Upper lobe of right lung (tissue), 1 donor: Measurements from ENCODE around the gene SNX2. TPM values are rescaled to one million over a fixed set of nuclear protein-coding genes. Genes with fewer than 3 reads are reported as not detected.

ENCODE experiments used
- ATAC-seq: fragments of 200-7000 bp; cut with Tn5 transposase; one replicate; pipeline ENCODE4 v1.9.1; 2020; ENCODE audit warnings: mild to moderate bottlenecking, moderate library complexity
- DNase-seq: peaks from one replicate; pipeline ENCODE4 v3.0.0-alpha.2; 2020
- H3K27ac ChIP-seq: fragments of 200-600 bp; one replicate; pipeline ENCODE4 v1.8.0; 2022
- H3K27me3 ChIP-seq: fragments of 200-600 bp; one replicate; pipeline ENCODE4 v1.8.0; 2022; ENCODE audit warnings: mild to moderate bottlenecking
- H3K36me3 ChIP-seq: fragments of 200-600 bp; one replicate; pipeline ENCODE4 v1.8.0; 2022
- H3K4me1 ChIP-seq: fragments of 200-600 bp; one replicate; pipeline ENCODE4 v1.8.0; 2022
- H3K4me3 ChIP-seq: fragments of 200-600 bp; one replicate; pipeline ENCODE4 v1.8.0; 2022; ENCODE audit warnings: mild to moderate bottlenecking
- H3K9me3 ChIP-seq: fragments of 200-600 bp; one replicate; pipeline ENCODE4 v1.8.0; 2022
- intact Hi-C: fragments of 100-400 bp; cut with DNase I; formaldehyde crosslinking; loops from one replicate; pipeline ENCODE4 v1.11.0; 2022
- total RNA-seq: library from RNA; stranded (reverse); fragmentation: NEBNext Ultra II Directional; extraction: Animal tissue kit (Norgen Biotek cat#: 25700); gene quantifications from one replicate; pipeline ENCODE4 v1.2.1, GENCODE V29; 2021
- TF ChIP-seq, protein P1 (sequence below): fragments of 200-600 bp; IDR thresholded peaks from one replicate; pipeline ENCODE4 v1.8.0; 2022; ENCODE audit warnings: antibody characterized with exemption
- donor health status: DM: no; HTN: yes; CAD: no; lungs with severe emphysema.

Gene SNX2
- total RNA-seq, 1 donor from 2014 or later: 102 TPM

DNA sequence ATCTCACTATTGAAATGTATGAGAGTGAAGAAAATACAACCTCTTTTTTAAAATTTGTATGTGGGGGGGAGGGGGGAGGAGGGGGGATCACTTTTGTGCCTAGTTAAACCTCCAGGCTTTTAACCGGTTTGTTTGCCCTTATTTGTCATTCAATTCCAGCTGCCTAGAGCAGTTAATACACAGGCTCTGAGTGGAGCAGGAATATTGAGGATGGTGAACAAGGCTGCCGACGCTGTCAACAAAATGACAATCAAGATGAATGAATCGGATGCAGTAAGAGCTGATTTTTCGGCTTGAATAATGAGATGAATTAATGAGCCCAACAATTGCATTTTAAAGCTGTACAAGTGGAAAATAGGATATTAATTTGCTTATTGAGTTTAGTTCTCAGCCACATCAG, 41.9 kb downstream of the SNX2 start:
- H3K4me1 ChIP-seq: no peaks in the 10 kb centered on the region
- peaks cover 50% of the 10 kb centered on the region for H3K36me3 ChIP-seq
- ATAC-seq: no peak
- TF ChIP-seq, protein P1, sequence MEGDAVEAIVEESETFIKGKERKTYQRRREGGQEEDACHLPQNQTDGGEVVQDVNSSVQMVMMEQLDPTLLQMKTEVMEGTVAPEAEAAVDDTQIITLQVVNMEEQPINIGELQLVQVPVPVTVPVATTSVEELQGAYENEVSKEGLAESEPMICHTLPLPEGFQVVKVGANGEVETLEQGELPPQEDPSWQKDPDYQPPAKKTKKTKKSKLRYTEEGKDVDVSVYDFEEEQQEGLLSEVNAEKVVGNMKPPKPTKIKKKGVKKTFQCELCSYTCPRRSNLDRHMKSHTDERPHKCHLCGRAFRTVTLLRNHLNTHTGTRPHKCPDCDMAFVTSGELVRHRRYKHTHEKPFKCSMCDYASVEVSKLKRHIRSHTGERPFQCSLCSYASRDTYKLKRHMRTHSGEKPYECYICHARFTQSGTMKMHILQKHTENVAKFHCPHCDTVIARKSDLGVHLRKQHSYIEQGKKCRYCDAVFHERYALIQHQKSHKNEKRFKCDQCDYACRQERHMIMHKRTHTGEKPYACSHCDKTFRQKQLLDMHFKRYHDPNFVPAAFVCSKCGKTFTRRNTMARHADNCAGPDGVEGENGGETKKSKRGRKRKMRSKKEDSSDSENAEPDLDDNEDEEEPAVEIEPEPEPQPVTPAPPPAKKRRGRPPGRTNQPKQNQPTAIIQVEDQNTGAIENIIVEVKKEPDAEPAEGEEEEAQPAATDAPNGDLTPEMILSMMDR: no peak
- no peak overlapping the region for H3K4me3 ChIP-seq
- H3K27me3 ChIP-seq: no peaks in the 10 kb centered on the region
- DNase-seq: no peak
- H3K9me3 ChIP-seq: no peaks in the 10 kb centered on the region
- no peak overlapping the region for H3K27ac ChIP-seq
- intact Hi-C loops: no loop called here

DNA sequence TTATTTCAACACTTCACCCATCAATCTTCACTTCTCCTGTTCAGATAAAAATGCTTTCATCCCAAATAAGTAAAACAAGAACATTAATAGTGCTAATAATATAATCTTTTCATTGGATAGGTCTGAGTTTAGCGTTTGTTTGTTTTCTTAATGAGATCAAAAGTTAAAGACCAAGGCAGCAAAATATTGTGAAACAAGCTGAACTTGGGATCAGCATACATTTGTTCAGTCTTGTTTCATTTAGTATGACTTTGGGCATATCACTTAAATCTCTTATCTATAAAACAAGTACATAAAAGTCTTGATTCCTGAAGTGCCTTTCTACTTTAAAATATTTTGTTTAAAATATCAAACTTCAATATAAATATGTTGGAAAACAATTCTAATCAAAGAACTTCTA, 57.1 kb downstream of the SNX2 start:
- Histone ChIP-seq H3K4me3 (no peak overlapping the region), H3K27ac (no peak overlapping the region), H3K36me3 (peaks cover 30% of the 10 kb centered on the region), H3K9me3 (no peaks in the 10 kb centered on the region), H3K4me1 (no peaks in the 10 kb centered on the region), H3K27me3 (no peaks in the 10 kb centered on the region)
- ATAC-seq (no peak), DNase-seq (no peak)
- intact Hi-C loops: loop anchor here (10.0 kb wide), 1 partner anchor 223 kb away; no protein-coding TSS in a partner anchor
- TF ChIP-seq, protein P1: no peak

DNA sequence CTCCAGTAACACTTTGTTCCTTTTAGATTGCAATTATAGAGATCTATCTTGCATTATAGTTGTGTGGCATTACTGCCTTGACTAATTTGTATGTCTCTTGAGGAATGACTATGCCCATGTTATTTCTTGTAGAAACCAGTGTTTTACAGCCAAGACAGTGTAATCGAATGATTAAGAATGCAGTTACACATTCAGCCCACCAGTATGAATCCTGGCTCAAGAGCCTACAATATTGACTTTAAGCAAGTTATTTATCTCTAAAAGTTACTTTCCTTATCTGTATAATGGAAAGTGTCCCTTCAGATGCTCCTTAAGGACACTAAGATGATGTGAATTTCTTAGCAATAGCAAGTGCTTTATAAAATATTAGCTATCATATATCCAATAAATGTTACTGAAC, 60.8 kb downstream of the SNX2 start:
- Histone ChIP-seq H3K36me3 (peaks cover 5% of the 10 kb centered on the region), H3K27ac (no peak overlapping the region), H3K27me3 (no peaks in the 10 kb centered on the region), H3K9me3 (no peaks in the 10 kb centered on the region), H3K4me3 (no peak overlapping the region), H3K4me1 (no peaks in the 10 kb centered on the region)
- DNase-seq (no peak), ATAC-seq (no peak)
- TF ChIP-seq, protein P1: no peak
- intact Hi-C loops: loop anchor here (10.0 kb wide), 1 partner anchor 219 kb away; no protein-coding TSS in a partner anchor

DNA sequence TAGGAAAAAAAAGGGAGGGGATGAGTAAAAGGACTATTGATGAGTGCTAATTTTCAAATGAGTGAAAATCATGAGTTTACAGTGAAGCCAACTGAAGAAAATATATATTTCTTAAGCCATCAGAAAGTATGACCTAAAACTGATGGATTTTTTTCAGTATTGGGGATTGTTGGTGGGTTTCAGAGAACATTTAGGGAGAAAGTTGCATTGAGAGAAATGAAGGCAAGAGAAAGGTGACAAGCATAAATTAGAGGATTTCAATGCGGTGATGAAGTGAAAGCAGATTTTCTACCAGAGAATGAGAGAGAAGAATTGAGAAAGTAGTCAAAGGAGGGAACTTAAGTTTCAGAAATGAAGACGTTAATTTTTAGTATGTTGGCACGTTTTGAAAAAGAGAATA, 62.1 kb downstream of the SNX2 start:
- intact Hi-C loops: loop anchor here (10.0 kb wide), 1 partner anchor 218 kb away; no protein-coding TSS in a partner anchor
- H3K4me3 ChIP-seq: no peak overlapping the region
- TF ChIP-seq, protein P1: no peak
- H3K27me3 ChIP-seq: no peaks in the 10 kb centered on the region
- DNase-seq (no peak), ATAC-seq (no peak)
- H3K4me1 ChIP-seq: no peaks in the 10 kb centered on the region
- no peak overlapping the region for H3K27ac ChIP-seq
- H3K36me3 ChIP-seq: no peaks in the 10 kb centered on the region
- no peaks in the 10 kb centered on the region for H3K9me3 ChIP-seq

DNA sequence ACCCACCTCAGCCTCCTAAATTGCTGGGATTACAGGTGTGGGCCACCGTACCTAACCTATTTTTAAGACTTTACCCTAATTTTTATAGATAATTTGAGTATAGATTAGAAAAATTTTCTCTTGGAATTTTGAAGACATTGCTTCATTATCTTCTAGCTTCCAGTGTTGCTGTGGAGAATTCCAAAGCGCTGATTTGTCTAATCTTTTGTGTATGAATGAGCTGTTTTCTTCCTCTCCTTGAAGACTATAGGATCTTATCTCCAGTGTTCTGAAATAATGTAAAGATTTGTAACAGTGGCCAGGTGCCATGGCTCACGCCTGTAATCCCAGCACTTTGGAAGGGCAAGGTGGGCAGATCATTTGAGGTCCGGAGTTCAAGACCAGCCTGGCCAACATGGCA, 64.9 kb downstream of the SNX2 start:
- DNase-seq: no peak
- Histone ChIP-seq H3K4me3 (no peak overlapping the region), H3K9me3 (no peaks in the 10 kb centered on the region), H3K4me1 (peaks cover 10% of the 10 kb centered on the region), H3K36me3 (no peaks in the 10 kb centered on the region), H3K27me3 (no peaks in the 10 kb centered on the region), H3K27ac (no peak overlapping the region)
- TF ChIP-seq, protein P1: no peak
- no peak for ATAC-seq
- intact Hi-C loops: loop anchor here (10.0 kb wide), 1 partner anchor 215 kb away; no protein-coding TSS in a partner anchor

DNA sequence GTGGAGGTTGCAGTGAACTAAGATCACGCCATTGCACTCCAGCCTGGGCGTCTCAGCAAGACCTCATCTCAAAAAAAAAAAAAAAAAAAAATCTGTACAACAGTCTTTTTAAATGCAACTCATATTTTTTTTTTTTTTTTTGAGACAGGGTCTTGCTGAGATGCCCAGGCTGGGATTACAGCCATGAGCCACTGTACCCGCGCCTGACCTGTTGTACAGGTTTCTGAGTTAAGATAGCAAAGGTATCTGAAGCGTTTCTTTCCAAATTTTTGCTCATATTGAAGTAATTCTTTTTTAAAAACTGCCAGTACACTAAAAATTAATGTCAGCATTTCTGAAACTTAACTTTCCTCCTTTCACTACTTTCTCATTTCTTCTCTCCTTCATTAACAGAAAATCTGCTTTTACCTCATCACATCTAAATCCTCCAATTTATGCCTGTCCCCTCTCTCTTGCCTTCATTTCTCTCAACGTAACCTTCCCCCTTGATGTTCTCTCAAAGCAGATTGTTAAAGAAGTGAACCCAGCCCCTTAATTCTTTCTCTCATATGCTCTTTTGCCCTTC, 67.2 kb downstream of the SNX2 start:
- TF ChIP-seq, protein P1: no peak
- ATAC-seq: no peak
- intact Hi-C loops: no loop called here

More for the DNA sequence above, 67.2 kb downstream of the SNX2 start:
- H3K9me3 ChIP-seq: no peaks in the 10 kb centered on the region
- no peaks in the 10 kb centered on the region for H3K36me3 ChIP-seq
- DNase-seq: no peak
- no peak overlapping the region for H3K4me3 ChIP-seq
- no peaks in the 10 kb centered on the region for H3K27me3 ChIP-seq
- no peak overlapping the region for H3K27ac ChIP-seq
- peaks cover 22% of the 10 kb centered on the region for H3K4me1 ChIP-seq
